ENCODE measurements around the gene DDX49. TPM values are rescaled to one million over a fixed set of nuclear protein-coding genes. Genes with fewer than 3 reads are reported as not detected.

DDX49 gene
- total and polyA plus RNA-seq, 9 of the 15 experiments (the other 6 are each of a cell fraction or from before 2014, with no cell fraction given): 1.1 to 113 (median 45.7) TPM

GRCh38 chr19:18919086-18919899, at the start of gene DDX49, which contains the start of gene COPE (continued):
- TF ChIP-seq FOS (IDR thresholded peaks at IDR 0.05; ENCODE audit: extremely low read depth, insufficient read length) (peak; percentile 89), ZNF644 (tag; IDR thresholded peaks at IDR 0.05; ENCODE audit: low read depth) (0 out of 2 replicates have a peak, but pooled peaks have one; percentile 62), EWSR1 (IDR thresholded peaks at IDR 0.05; ENCODE audit: borderline replicate concordance, low read depth, partially characterized antibody) (no peak), EGR1 (conservative IDR thresholded peaks at IDR 0.05) (peak; percentile 91), PHF21A (IDR thresholded peaks at IDR 0.05; ENCODE audit: borderline replicate concordance, low read depth) (peak; percentile 39; the same call in 1 of the 2 replicates), HMGN3 (IDR thresholded peaks at IDR 0.05; ENCODE audit: borderline replicate concordance, extremely low read depth, insufficient read length, low read depth, low read length) (peak; percentile 35), BHLHE40 (IDR thresholded peaks at IDR 0.05; ENCODE audit: low read length) (peak; percentile 49), UBTF (IDR thresholded peaks at IDR 0.05; ENCODE audit: borderline replicate concordance in 1 of 2, low read depth in 2 of 2, low read length in 2 of 2) (peak in 1 of 2 experiments; percentile 34; a peak in 1 of 4 replicates), CSDE1 (IDR thresholded peaks at IDR 0.05) (peak in 1 of 2 experiments; percentile 88; a peak in 2 of 4 replicates), ZZZ3 (IDR thresholded peaks at IDR 0.05) (no peak), MYC (IDR thresholded peaks at IDR 0.05; ENCODE audit: low read depth, low read length) (peak; percentile 87), MYC (CRISPR knock-in tag; IDR thresholded peaks at IDR 0.05; ENCODE audit: borderline replicate concordance, low read depth) (peak; percentile 78), PKNOX1 (IDR thresholded peaks at IDR 0.05) (peak; percentile 99)
- TF ChIP-seq, protein P1, sequence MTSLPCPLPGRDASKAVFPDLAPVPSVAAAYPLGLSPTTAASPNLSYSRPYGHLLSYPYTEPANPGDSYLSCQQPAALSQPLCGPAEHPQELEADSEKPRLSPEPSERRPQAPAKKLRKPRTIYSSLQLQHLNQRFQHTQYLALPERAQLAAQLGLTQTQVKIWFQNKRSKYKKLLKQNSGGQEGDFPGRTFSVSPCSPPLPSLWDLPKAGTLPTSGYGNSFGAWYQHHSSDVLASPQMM (CRISPR knock-in tag; IDR thresholded peaks at IDR 0.05): no peak
- TF ChIP-seq, protein P2, sequence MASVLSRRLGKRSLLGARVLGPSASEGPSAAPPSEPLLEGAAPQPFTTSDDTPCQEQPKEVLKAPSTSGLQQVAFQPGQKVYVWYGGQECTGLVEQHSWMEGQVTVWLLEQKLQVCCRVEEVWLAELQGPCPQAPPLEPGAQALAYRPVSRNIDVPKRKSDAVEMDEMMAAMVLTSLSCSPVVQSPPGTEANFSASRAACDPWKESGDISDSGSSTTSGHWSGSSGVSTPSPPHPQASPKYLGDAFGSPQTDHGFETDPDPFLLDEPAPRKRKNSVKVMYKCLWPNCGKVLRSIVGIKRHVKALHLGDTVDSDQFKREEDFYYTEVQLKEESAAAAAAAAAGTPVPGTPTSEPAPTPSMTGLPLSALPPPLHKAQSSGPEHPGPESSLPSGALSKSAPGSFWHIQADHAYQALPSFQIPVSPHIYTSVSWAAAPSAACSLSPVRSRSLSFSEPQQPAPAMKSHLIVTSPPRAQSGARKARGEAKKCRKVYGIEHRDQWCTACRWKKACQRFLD (CRISPR knock-in tag; IDR thresholded peaks at IDR 0.05): peak; percentile 50; the same call in 1 of the 2 replicates
- TF ChIP-seq, protein P3, sequence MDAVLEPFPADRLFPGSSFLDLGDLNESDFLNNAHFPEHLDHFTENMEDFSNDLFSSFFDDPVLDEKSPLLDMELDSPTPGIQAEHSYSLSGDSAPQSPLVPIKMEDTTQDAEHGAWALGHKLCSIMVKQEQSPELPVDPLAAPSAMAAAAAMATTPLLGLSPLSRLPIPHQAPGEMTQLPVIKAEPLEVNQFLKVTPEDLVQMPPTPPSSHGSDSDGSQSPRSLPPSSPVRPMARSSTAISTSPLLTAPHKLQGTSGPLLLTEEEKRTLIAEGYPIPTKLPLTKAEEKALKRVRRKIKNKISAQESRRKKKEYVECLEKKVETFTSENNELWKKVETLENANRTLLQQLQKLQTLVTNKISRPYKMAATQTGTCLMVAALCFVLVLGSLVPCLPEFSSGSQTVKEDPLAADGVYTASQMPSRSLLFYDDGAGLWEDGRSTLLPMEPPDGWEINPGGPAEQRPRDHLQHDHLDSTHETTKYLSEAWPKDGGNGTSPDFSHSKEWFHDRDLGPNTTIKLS (IDR thresholded peaks at IDR 0.05; ENCODE audit: borderline replicate concordance, low read depth): peak; percentile 100
- TF ChIP-seq, protein P4, sequence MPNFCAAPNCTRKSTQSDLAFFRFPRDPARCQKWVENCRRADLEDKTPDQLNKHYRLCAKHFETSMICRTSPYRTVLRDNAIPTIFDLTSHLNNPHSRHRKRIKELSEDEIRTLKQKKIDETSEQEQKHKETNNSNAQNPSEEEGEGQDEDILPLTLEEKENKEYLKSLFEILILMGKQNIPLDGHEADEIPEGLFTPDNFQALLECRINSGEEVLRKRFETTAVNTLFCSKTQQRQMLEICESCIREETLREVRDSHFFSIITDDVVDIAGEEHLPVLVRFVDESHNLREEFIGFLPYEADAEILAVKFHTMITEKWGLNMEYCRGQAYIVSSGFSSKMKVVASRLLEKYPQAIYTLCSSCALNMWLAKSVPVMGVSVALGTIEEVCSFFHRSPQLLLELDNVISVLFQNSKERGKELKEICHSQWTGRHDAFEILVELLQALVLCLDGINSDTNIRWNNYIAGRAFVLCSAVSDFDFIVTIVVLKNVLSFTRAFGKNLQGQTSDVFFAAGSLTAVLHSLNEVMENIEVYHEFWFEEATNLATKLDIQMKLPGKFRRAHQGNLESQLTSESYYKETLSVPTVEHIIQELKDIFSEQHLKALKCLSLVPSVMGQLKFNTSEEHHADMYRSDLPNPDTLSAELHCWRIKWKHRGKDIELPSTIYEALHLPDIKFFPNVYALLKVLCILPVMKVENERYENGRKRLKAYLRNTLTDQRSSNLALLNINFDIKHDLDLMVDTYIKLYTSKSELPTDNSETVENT (CRISPR knock-in tag; IDR thresholded peaks at IDR 0.05): peak; percentile 72; the same call in 1 of the 2 replicates

All from K562 (cell line).